Suppressor macrophage (primary cell): ENCODE measurements around the gene MGAT5.
"Not testable (repeated sequence)": the region's sequence is repeated elsewhere in the genome, so short reads cannot be mapped to it uniquely, and the experiment has no call there.

Experiments
- DNase-seq, 4 experiments: peaks; one replicate each; pipeline ENCODE4 v3.0.0-alpha.2; 2020 to 2022

The MGAT5 gene

GRCh38 chr2:134453973-134454372, 200.1 kb downstream of the MGAT5 start:
- no peak for DNase-seq

GRCh38 chr2:134454426-134454825, 200.6 kb downstream of the MGAT5 start:
- DNase-seq: no peak

- no peak for DNase-seq
These were observed 201.1 kb downstream of the MGAT5 start for GRCh38 chr2:134454931-134455330.

- no peak for DNase-seq
These were observed 201.6 kb downstream of the MGAT5 start for GRCh38 chr2:134455426-134455825.

GRCh38 chr2:134457353-134457752, 203.5 kb downstream of the MGAT5 start:
- DNase-seq: no peak

GRCh38 chr2:134457765-134458472, 204.0 kb downstream of the MGAT5 start:
- DNase-seq: no peak

- DNase-seq: no peak
These were observed 204.6 kb downstream of the MGAT5 start for GRCh38 chr2:134458473-134458853.

GRCh38 chr2:134458950-134459349, 205.1 kb downstream of the MGAT5 start:
- DNase-seq: no peak

- no peak for DNase-seq
These were observed 206.0 kb downstream of the MGAT5 start for GRCh38 chr2:134459706-134460406.

GRCh38 chr2:134460583-134460998, 206.7 kb downstream of the MGAT5 start:
- peak; percentile 30 to 70 (median 47) for DNase-seq

GRCh38 chr2:134461511-134461910, 207.6 kb downstream of the MGAT5 start:
- DNase-seq: peak; percentile 46 to 69 (median 62)

- DNase-seq: no peak
These were observed 208.4 kb downstream of the MGAT5 start for GRCh38 chr2:134462275-134462674.

GRCh38 chr2:134462791-134463698, 209.2 kb downstream of the MGAT5 start:
- no peak for DNase-seq

- DNase-seq: no peak
These were observed 209.8 kb downstream of the MGAT5 start for GRCh38 chr2:134463699-134464022.

- DNase-seq: no peak
These were observed 211.6 kb downstream of the MGAT5 start for GRCh38 chr2:134465228-134466105.

GRCh38 chr2:134466141-134466540, 212.3 kb downstream of the MGAT5 start:
- no peak for DNase-seq

- DNase-seq: no peak
These were observed 214.3 kb downstream of the MGAT5 start for GRCh38 chr2:134468164-134468563.

GRCh38 chr2:134468776-134469175, 214.9 kb downstream of the MGAT5 start:
- DNase-seq: no peak

GRCh38 chr2:134469516-134470115, 215.7 kb downstream of the MGAT5 start:
- no peak for DNase-seq

- DNase-seq: no peak
These were observed 216.8 kb downstream of the MGAT5 start for GRCh38 chr2:134470561-134471168.

- not testable (repeated sequence) for DNase-seq
These were observed 223.1 kb downstream of the MGAT5 start for GRCh38 chr2:134476982-134477381.
